Vagina (tissue), 2 donors: Measurements from ENCODE around the gene CMIP.

Experiments used
- POLR2A ChIP-seq, 2 donors: fragments of 450-650 bp; IDR thresholded peaks; one replicate each; pipeline ENCODE4 v1.6.1; 2017; ENCODE audit warnings: antibody characterized with exemption in 2 of 2, mild to moderate bottlenecking in 2 of 2, moderate library complexity in 2 of 2
- TF ChIP-seq, protein P1 (sequence below), 3 experiments: fragments of 450-650 bp in 2 of 3; fragments of 200-600 bp in 1 of 3; sonication (generic) in 1 of 3; IDR thresholded peaks; one replicate each; pipeline ENCODE4 v1.5.1; 2017 to 2019; ENCODE audit warnings: antibody characterized with exemption in 3 of 3, mild to moderate bottlenecking in 2 of 3, moderate library complexity in 2 of 3

DNA sequence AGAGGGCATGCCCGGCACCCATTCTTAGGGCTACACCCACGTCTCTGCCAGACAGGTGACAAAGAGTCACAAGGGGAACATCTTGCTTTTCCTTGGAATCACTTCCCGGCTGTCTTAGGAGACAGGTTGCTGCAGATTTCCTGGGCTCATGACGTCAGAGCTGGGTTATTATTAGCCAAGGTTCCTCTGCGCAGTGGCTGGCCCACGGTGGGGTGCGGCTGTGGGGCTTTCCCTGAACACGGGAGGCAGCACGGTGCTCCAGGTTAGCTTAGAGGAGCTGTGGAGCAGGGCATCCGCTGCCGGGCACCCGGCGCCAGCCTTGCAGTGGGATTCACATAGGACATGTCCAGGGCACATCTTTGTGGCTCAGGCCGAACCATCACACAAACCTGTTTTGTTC is 216.5 kb downstream of the CMIP start:
- TF ChIP-seq POLR2A (IDR thresholded peaks at IDR 0.05): no peak
- TF ChIP-seq, protein P1, sequence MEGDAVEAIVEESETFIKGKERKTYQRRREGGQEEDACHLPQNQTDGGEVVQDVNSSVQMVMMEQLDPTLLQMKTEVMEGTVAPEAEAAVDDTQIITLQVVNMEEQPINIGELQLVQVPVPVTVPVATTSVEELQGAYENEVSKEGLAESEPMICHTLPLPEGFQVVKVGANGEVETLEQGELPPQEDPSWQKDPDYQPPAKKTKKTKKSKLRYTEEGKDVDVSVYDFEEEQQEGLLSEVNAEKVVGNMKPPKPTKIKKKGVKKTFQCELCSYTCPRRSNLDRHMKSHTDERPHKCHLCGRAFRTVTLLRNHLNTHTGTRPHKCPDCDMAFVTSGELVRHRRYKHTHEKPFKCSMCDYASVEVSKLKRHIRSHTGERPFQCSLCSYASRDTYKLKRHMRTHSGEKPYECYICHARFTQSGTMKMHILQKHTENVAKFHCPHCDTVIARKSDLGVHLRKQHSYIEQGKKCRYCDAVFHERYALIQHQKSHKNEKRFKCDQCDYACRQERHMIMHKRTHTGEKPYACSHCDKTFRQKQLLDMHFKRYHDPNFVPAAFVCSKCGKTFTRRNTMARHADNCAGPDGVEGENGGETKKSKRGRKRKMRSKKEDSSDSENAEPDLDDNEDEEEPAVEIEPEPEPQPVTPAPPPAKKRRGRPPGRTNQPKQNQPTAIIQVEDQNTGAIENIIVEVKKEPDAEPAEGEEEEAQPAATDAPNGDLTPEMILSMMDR (IDR thresholded peaks at IDR 0.05): no peak
